Coronary artery (tissue), 2 donors: ENCODE results near the gene NUB1.

ENCODE experiments used
- DNase-seq: peaks from one replicate; pipeline ENCODE4 v3.0.0-alpha.2; 2017; ENCODE audit warnings: low spot score
- H3K27ac ChIP-seq, 2 donors: fragments of 200-600 bp; sonication (generic); one replicate each; pipeline ENCODE4 v1.5.1; 2016 to 2019
- H3K4me3 ChIP-seq: fragments of 200-600 bp; sonication (generic); 2 replicates; pipeline ENCODE4 v1.5.1; 2016; ENCODE audit warnings: mild to moderate bottlenecking, moderate library complexity
- CTCF ChIP-seq: fragments of 200-600 bp; sonication (generic); IDR thresholded peaks from one replicate; pipeline ENCODE4 v1.5.1; 2019; ENCODE audit warnings: antibody characterized with exemption

The NUB1 gene

GRCh38 chr7:151415375-151416105 lies 73.9 kb downstream of the NUB1 start:
- TF ChIP-seq CTCF: no peak
- no peak for DNase-seq
- H3K27ac ChIP-seq: no peak overlapping the region
- no peak overlapping the region for H3K4me3 ChIP-seq

GRCh38 chr7:151416112-151416940 lies 74.7 kb downstream of the NUB1 start:
- Histone ChIP-seq H3K27ac (no peak overlapping the region), H3K4me3 (no peak overlapping the region)
- no peak for DNase-seq
- TF ChIP-seq CTCF: no peak

DNA sequence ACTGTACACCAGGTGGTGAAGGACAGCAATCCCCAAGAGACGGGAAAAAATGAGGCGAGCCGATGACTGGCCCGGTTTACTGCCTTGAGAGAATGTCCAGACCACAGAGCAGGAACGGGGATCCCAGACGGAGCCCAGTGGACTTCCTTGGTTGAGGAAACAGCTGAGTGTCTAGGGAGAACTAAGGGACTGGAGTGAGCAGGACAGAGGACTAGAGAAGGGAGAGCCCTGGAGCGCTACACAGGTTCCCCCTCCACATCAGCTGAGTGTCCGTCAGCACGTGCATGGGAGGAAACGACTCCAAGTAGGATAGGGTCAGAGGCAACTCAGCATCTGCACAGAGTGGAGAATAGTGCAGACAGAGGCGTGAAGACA lies 75.3 kb downstream of the NUB1 start:
- Histone ChIP-seq H3K27ac (no peak overlapping the region), H3K4me3 (no peak overlapping the region)
- TF ChIP-seq CTCF: no peak
- no peak for DNase-seq

DNA sequence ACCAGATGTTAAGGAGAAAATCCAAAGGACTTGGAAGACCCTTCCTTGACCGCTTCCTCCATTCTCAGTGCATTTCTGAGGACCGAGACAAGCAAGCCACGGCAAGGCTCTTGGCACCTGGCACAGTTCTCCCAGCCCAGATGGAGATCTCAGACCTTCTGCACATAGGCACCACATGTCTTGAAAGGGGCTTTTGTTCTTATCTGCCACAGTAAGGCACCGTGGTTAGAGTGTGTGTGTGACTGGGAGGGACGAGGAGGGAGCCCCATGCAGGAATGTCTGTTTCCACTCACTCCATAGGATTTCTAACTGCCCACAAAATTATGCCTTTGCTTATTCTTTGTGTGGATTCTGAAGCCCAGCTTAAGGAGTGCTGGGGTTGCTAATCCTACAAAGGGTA lies 78.5 kb downstream of the NUB1 start:
- Histone ChIP-seq H3K27ac (no peak overlapping the region), H3K4me3 (no peak overlapping the region)
- DNase-seq: no peak
- TF ChIP-seq CTCF: no peak

- no peak overlapping the region for H3K27ac ChIP-seq
- DNase-seq: no peak
- no peak overlapping the region for H3K4me3 ChIP-seq
- TF ChIP-seq CTCF: no peak
Measured at GRCh38 chr7:151422212-151422611, 80.6 kb downstream of the NUB1 start.

- TF ChIP-seq CTCF: no peak
- Histone ChIP-seq H3K27ac (no peak overlapping the region), H3K4me3 (no peak overlapping the region)
- no peak for DNase-seq
Measured at GRCh38 chr7:151423226-151423625, 81.6 kb downstream of the NUB1 start.

DNA sequence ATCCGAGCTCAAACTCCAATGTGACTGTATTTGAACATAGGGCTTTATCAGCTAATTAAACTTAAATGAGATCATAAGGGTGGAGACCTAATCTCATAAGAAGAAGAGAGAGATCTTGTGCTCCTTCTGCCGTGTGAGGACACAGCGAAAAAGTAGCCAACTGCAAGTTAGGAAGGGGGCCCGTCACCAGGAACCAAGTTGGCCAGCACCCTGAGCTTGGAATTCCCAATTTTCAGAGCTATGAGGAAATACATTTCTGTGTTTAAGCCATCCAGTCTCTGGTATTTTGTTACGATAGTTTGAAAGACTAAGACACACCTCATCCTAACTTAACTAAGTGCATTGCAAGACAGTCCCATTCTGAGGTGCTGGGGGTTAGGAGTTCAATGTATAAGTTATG lies 82.3 kb downstream of the NUB1 start:
- no peak for DNase-seq
- Histone ChIP-seq H3K27ac (no peak overlapping the region), H3K4me3 (no peak overlapping the region)
- TF ChIP-seq CTCF: no peak
